Cardiac muscle cell (in vitro differentiated cells and primary cell): ENCODE measurements around the gene ECHS1. TPM values are rescaled to one million over a fixed set of nuclear protein-coding genes. Genes with fewer than 3 reads are reported as not detected.
A peak's percentile ranks its signal among the peaks of the same experiment; 100 is the strongest.
"Not testable (repeated sequence)": the region's sequence is repeated elsewhere in the genome, so short reads cannot be mapped to it uniquely, and the experiment has no call there.

ENCODE experiments used
- DNase-seq, 2 donors: peaks; one replicate each; pipeline versions ENCODE4 v3.0.0 to v3.0.0-alpha.2; 2010 to 2017; ENCODE audit warnings: low read depth in 1 of 2, low spot score in 1 of 2
- H3K27ac ChIP-seq: fragments of 200-600 bp; sonication (generic); 2 replicates; pipeline ENCODE4 v1.5.1; 2016
- H3K27me3 ChIP-seq: fragments of 200-600 bp; sonication (generic); 2 replicates; pipeline ENCODE4 v1.6.0; 2016; ENCODE audit warnings: control low read depth
- H3K36me3 ChIP-seq: fragments of 200-600 bp; sonication (generic); 2 replicates; pipeline ENCODE4 v1.5.1; 2016; ENCODE audit warnings: control low read depth
- H3K4me1 ChIP-seq: fragments of 200-600 bp; sonication (generic); 2 replicates; pipeline ENCODE4 v1.8.1; 2017; ENCODE audit warnings: low read depth, mild to moderate bottlenecking, mixed run types
- H3K4me3 ChIP-seq: fragments of 200-600 bp; sonication (generic); 2 replicates; pipeline ENCODE4 v1.5.1; 2016; ENCODE audit warnings: mild to moderate bottlenecking
- H3K9me3 ChIP-seq: fragments of 200-600 bp; sonication (generic); 2 replicates; pipeline ENCODE4 v1.5.1; 2017; ENCODE audit warnings: low read depth, mild to moderate bottlenecking, control low read depth
- CTCF ChIP-seq: IDR thresholded peaks from 2 replicates; pipeline ENCODE4 v1.5.1; 2012; ENCODE audit warnings: low read depth, mild to moderate bottlenecking, low read length
- polyA plus RNA-seq: library from polyadenylated mRNA; unstranded; fragments of >200 nt; fragmentation: Nextera tagmentation; extraction: Ambion mirVana; gene quantifications from 2 replicates; pipeline ENCODE4 v1.2.1, GENCODE V29; 2016
- total RNA-seq: library from RNA; depleted of rRNA; stranded (reverse); fragments of >200 nt; gene quantifications from 2 replicates; pipeline ENCODE4 v1.2.3, GENCODE V29; 2016

The ECHS1 gene
- total and polyA plus RNA-seq, 2 experiments from 2014 or later = 111 to 243 TPM

- H3K27me3 ChIP-seq = peaks cover 22% of the 10 kb centered on the region
- peak; percentile 59 to 74 for DNase-seq
- H3K36me3 ChIP-seq = no peaks in the 10 kb centered on the region
- no peaks in the 10 kb centered on the region for H3K9me3 ChIP-seq
- peak overlapping the region; percentile 80 for H3K4me3 ChIP-seq
- TF ChIP-seq CTCF = no peak
- H3K27ac ChIP-seq = no peak overlapping the region
- no peaks in the 10 kb centered on the region for H3K4me1 ChIP-seq
These were observed 5.3 kb upstream of the ECHS1 start for GRCh38 chr10:133378251-133379096.

GRCh38 chr10:133377818-133378250, 4.7 kb upstream of the ECHS1 start:
- no peaks in the 10 kb centered on the region for H3K36me3 ChIP-seq
- no peaks in the 10 kb centered on the region for H3K4me1 ChIP-seq
- H3K27ac ChIP-seq = no peak overlapping the region
- peak overlapping the region; percentile 80 for H3K4me3 ChIP-seq
- no peaks in the 10 kb centered on the region for H3K9me3 ChIP-seq
- no peak for DNase-seq
- no peak for TF ChIP-seq CTCF
- H3K27me3 ChIP-seq = peaks cover 22% of the 10 kb centered on the region

GRCh38 chr10:133377025-133377817, 4.1 kb upstream of the ECHS1 start:
- Histone ChIP-seq H3K9me3 (no peaks in the 10 kb centered on the region), H3K27ac (no peak overlapping the region), H3K4me3 (no peak overlapping the region), H3K4me1 (no peaks in the 10 kb centered on the region), H3K27me3 (peaks cover 22% of the 10 kb centered on the region), H3K36me3 (no peaks in the 10 kb centered on the region)
- no peak for TF ChIP-seq CTCF
- DNase-seq = no peak

- H3K4me3 ChIP-seq, H3K27ac ChIP-seq, H3K36me3 ChIP-seq, DNase-seq, H3K4me1 ChIP-seq, H3K9me3 ChIP-seq: not testable (repeated sequence)
- H3K27me3 ChIP-seq = peaks cover 22% of the 10 kb centered on the region
These were observed 3.0 kb upstream of the ECHS1 start for GRCh38 chr10:133376183-133376582.

- no peak overlapping the region for H3K27ac ChIP-seq
- peaks cover 22% of the 10 kb centered on the region for H3K27me3 ChIP-seq
- no peaks in the 10 kb centered on the region for H3K36me3 ChIP-seq
- no peak for TF ChIP-seq CTCF
- no peak for DNase-seq
- no peaks in the 10 kb centered on the region for H3K4me1 ChIP-seq
- H3K4me3 ChIP-seq = no peak overlapping the region
- H3K9me3 ChIP-seq = no peaks in the 10 kb centered on the region
These were observed 2.4 kb upstream of the ECHS1 start for GRCh38 chr10:133375357-133376115.
